K562 (cell line): ENCODE measurements around the gene OR51V1. TPM values are rescaled to one million over a fixed set of nuclear protein-coding genes. Genes with fewer than 3 reads are reported as not detected.
A peak's percentile ranks its signal among the peaks of the same experiment; 100 is the strongest.

Source experiments
- BCLAF1 ChIP-seq, 2 experiments: fragments of 450-650 bp in 1 of 2; IDR thresholded peaks; 2 replicates each; pipeline ENCODE4 v1.6.1; 2011 to 2017; ENCODE audit warnings: low read depth in 2 of 2, antibody characterized with exemption in 1 of 2, borderline replicate concordance in 1 of 2, low read length in 1 of 2, mild to moderate bottlenecking in 1 of 2, mixed read lengths in 1 of 2; ENCODE audit not compliant: control insufficient read depth in 1 of 2
- CAMTA2 ChIP-seq: fragments of 250-450 bp; sonication (Bioruptor Pico); conservative IDR thresholded peaks from 2 replicates; pipeline ENCODE4 v1.5.1; 2022
- CEBPG ChIP-seq, 3 experiments: fragments of 200-800 bp in 1 of 3; sonication (Bioruptor generic) in 1 of 3; sonication (generic) in 1 of 3; formaldehyde crosslinking in 1 of 3; IDR thresholded peaks in 2 of 3; conservative IDR thresholded peaks in 1 of 3; 2 replicates each; pipeline versions ENCODE4 v1.6.1 to v1.8.0; 2016 to 2022; ENCODE audit warnings: missing compliant biosample characterization in 2 of 3, missing genetic modification characterization in 2 of 3, mild to moderate bottlenecking in 1 of 3, missing genetic modification reagents in 1 of 3
- ETV1 ChIP-seq: fragments of 450-650 bp; conservative IDR thresholded peaks from 2 replicates; pipeline ENCODE4 v1.6.1; 2016; ENCODE audit warnings: missing genetic modification characterization, control low read depth, low read depth, missing compliant biosample characterization
- KAT2B ChIP-seq: IDR thresholded peaks from one replicate; pipeline ENCODE4 v1.6.1; 2012; ENCODE audit warnings: low read depth, mild to moderate bottlenecking, control low read depth, inconsistent platforms, low read length, moderate library complexity
- KAT7 ChIP-seq: sonication (generic); formaldehyde crosslinking; IDR thresholded peaks from 2 replicates; pipeline ENCODE4 v1.8.0; 2022; ENCODE audit warnings: missing genetic modification reagents, mild to moderate bottlenecking, borderline replicate concordance
- KAT8 ChIP-seq: fragments of 450-650 bp; IDR thresholded peaks from 2 replicates; pipeline ENCODE4 v1.6.1; 2016; ENCODE audit warnings: low read depth, mild to moderate bottlenecking
- MAX ChIP-seq: sonication (generic); formaldehyde crosslinking; IDR thresholded peaks from 2 replicates; pipeline ENCODE4 v1.9.0; 2022; ENCODE audit warnings: mild to moderate bottlenecking, missing genetic modification reagents
- MED1 ChIP-seq: sonication (generic); formaldehyde crosslinking; IDR thresholded peaks from 2 replicates; pipeline ENCODE4 v1.8.1; 2023; ENCODE audit warnings: missing genetic modification reagents, borderline replicate concordance
- NBN ChIP-seq: fragments of 450-650 bp; IDR thresholded peaks from 2 replicates; pipeline ENCODE4 v1.6.1; 2016; ENCODE audit warnings: low read depth, mild to moderate bottlenecking
- PHF8 ChIP-seq: fragments of 200-600 bp; sonication (generic); IDR thresholded peaks from 2 replicates; pipeline ENCODE4 v1.6.1; 2012; ENCODE audit warnings: mixed run types, mild to moderate bottlenecking, inconsistent platforms, low read length, moderate library complexity, borderline replicate concordance
- POLR2AphosphoS2 ChIP-seq: IDR thresholded peaks from 2 replicates; pipeline ENCODE4 v1.6.1; 2012; ENCODE audit warnings: low read length, improper control_type of control experiment
- POLR3G ChIP-seq: IDR thresholded peaks from 2 replicates; pipeline ENCODE4 v1.6.1; 2011; ENCODE audit not compliant: insufficient read length, insufficient replicate concordance; ENCODE audit errors: extremely low read depth
- SAP30 ChIP-seq: fragments of 200-600 bp; sonication (generic); IDR thresholded peaks from 2 replicates; pipeline ENCODE4 v1.6.1; 2012; ENCODE audit warnings: borderline replicate concordance, low read depth, mild to moderate bottlenecking, moderate library complexity, low read length, control low read depth, inconsistent platforms; ENCODE audit not compliant: insufficient read depth, poor library complexity, severe bottlenecking
- SNRNP70 ChIP-seq: fragments of 200-400 bp; formaldehyde crosslinking; optimal IDR thresholded peaks from 2 replicates; pipeline ENCODE3; 2017; ENCODE audit warnings: low read depth, low read length
- UBTF ChIP-seq, 2 experiments: IDR thresholded peaks; 2 replicates each; pipeline ENCODE4 v1.6.1; 2012; ENCODE audit warnings: improper control_type of control experiment in 2 of 2, low read depth in 2 of 2, low read length in 2 of 2, borderline replicate concordance in 1 of 2
- ZNF311 ChIP-seq: fragments of 250-450 bp; sonication (Bioruptor Pico); IDR thresholded peaks from 2 replicates; pipeline ENCODE4 v1.4.0; 2020; ENCODE audit warnings: mild to moderate bottlenecking, moderate library complexity
- ZNF668 ChIP-seq: fragments of 250-450 bp; sonication (Bioruptor Pico); IDR thresholded peaks from 2 replicates; pipeline ENCODE4 v1.8.0; 2022; ENCODE audit warnings: mild to moderate bottlenecking, inconsistent platforms
- ZNF764 ChIP-seq: fragments of 250-450 bp; sonication (Bioruptor Pico); IDR thresholded peaks from 2 replicates; pipeline ENCODE4 v1.4.0; 2020; ENCODE audit warnings: low read depth, mild to moderate bottlenecking, moderate library complexity
- polyA plus RNA-seq, 8 experiments: library from polyadenylated mRNA; depleted of rRNA in 4 of 8; stranded (reverse) in 5 of 8; unstranded in 3 of 8; fragments of >200 nt; fragmentation: Nextera tagmentation in 2 of 8; fragmentation: Illumina TruSeq in 1 of 8; extraction: Ambion mirVana in 2 of 8; extraction: Trizol in 1 of 8; gene quantifications; 2 replicates each; pipeline versions ENCODE4 v1.2.1 to v1.2.3, GENCODE V29; 2011 to 2014; ENCODE audit warnings: inconsistent platforms in 1 of 8, missing spikeins in 1 of 8
- total RNA-seq, 7 experiments: library from RNA; depleted of rRNA in 6 of 7; stranded (reverse); fragments of >200 nt in 6 of 7; fragmentation: Illumina TruSeq in 2 of 7; extraction: Trizol in 2 of 7; gene quantifications; 2 replicates each; pipeline versions ENCODE4 v1.2.1 to v1.2.3, GENCODE V29; 2011 to 2021; ENCODE audit warnings: low replicate concordance in 1 of 7

Gene OR51V1
- total and polyA plus RNA-seq, 9 of the 15 experiments (the other 6 are each of a cell fraction or from before 2014, with no cell fraction given): not detected

- TF ChIP-seq ZNF764 (CRISPR knock-in tag): no peak
- no peak for TF ChIP-seq CAMTA2 (CRISPR knock-in tag)
- no peak for TF ChIP-seq ZNF668 (CRISPR knock-in tag)
- no peak for TF ChIP-seq SAP30
- no peak; the same call in 1 of the 2 replicates for TF ChIP-seq POLR2AphosphoS2
- TF ChIP-seq MAX (CRISPR knock-in tag): no peak
- TF ChIP-seq UBTF (IDR thresholded peaks at IDR 0.05; ENCODE audit: borderline replicate concordance in 1 of 2, low read depth in 2 of 2, low read length in 2 of 2): no peak
- no peak for TF ChIP-seq ETV1
- TF ChIP-seq ZNF311 (CRISPR knock-in tag): no peak
- TF ChIP-seq NBN: no peak
- TF ChIP-seq BCLAF1 (IDR thresholded peaks at IDR 0.05; ENCODE audit: borderline replicate concordance in 1 of 2, control insufficient read depth in 1 of 2, low read depth in 2 of 2, low read length in 1 of 2): peak in 1 of 2 experiments; percentile 3; a peak in 1 of 4 replicates
- no peak for TF ChIP-seq KAT7 (CRISPR knock-in tag)
- TF ChIP-seq MED1: no peak
- no peak for TF ChIP-seq SNRNP70
- no peak for TF ChIP-seq CEBPG (CRISPR knock-in tag; IDR thresholded peaks at IDR 0.05)
- no peak for TF ChIP-seq CEBPG (tag; conservative IDR thresholded peaks at IDR 0.05 in 1 of 2, IDR thresholded peaks at IDR 0.05 in 1 of 2)
- no peak for TF ChIP-seq POLR3G
- no peak for TF ChIP-seq KAT2B
- TF ChIP-seq PHF8: no peak
- no peak for TF ChIP-seq KAT8
Observed at GRCh38 chr11:5246772-5247471, 46.4 kb upstream of the OR51V1 start (continued).
